Activated naive CD8-positive, alpha-beta T cell (primary cell): ENCODE results near the gene LARGE1.
"Not testable (repeated sequence)": the region's sequence is repeated elsewhere in the genome, so short reads cannot be mapped to it uniquely, and the experiment has no call there.

Experiments
- H3K27ac Mint-ChIP-seq: one replicate; pipeline ENCODE4 v1.8.0; 2021; ENCODE audit warnings: mixed read lengths
- H3K27me3 Mint-ChIP-seq: one replicate; pipeline ENCODE4 v1.8.0; 2021; ENCODE audit warnings: mixed read lengths
- H3K36me3 Mint-ChIP-seq: one replicate; pipeline ENCODE4 v1.8.0; 2021; ENCODE audit warnings: mixed read lengths
- H3K4me1 Mint-ChIP-seq: one replicate; pipeline ENCODE4 v1.8.0; 2021; ENCODE audit warnings: low read depth, mixed read lengths
- H3K4me3 Mint-ChIP-seq: one replicate; pipeline ENCODE4 v1.8.0; 2021; ENCODE audit warnings: mild to moderate bottlenecking, mixed read lengths
- H3K9me3 Mint-ChIP-seq: one replicate; pipeline ENCODE4 v1.8.0; 2021; ENCODE audit warnings: low read depth, mixed read lengths

LARGE1 gene

DNA sequence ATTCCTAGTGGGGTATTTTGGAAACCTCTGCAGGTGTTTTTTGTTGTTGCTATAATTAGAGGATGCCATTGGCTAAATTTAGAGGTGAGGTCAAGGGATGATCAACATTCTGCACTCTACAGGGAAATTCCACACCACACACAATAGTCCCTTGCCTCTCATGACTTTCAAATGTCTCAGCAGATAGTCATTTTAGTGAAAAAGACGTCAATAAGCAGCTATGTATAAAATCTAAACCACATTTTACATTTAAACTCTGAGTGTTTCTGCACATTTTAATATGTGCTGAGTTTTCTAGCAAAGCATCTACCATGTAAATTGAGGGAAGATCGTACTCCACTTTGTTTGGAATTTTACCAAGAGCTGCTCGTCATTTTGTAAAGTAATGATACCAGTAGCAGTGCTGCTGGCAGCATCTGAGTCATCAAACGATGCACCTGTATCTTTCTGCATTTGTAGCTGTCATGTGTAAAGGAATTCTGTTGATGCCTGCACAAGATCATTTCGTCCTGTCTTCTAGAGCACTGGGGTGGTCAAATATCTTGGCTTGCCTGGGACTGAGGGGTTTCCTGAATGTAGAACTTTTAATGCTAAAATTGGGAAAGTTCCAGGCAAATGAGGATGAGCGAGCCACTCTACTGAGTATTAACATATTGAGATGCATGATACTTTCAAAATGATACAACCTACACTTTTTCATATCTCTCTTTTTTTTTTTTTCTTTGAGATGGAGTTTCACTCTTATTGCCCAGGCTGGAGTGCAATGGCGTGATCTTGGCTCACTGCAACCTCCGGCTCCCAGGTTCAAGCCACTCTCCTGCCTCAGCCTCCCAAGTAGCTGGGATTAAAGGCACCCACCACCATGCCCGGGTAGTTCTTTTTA lies 447.6 kb downstream of the LARGE1 start:
- Mint-ChIP-seq H3K4me1 (no peaks in the 10 kb centered on the region), H3K27ac (no peak overlapping the region), H3K36me3 (no peaks in the 10 kb centered on the region), H3K4me3 (no peak overlapping the region), H3K9me3 (peaks cover 6% of the 10 kb centered on the region), H3K27me3 (no peaks in the 10 kb centered on the region)

DNA sequence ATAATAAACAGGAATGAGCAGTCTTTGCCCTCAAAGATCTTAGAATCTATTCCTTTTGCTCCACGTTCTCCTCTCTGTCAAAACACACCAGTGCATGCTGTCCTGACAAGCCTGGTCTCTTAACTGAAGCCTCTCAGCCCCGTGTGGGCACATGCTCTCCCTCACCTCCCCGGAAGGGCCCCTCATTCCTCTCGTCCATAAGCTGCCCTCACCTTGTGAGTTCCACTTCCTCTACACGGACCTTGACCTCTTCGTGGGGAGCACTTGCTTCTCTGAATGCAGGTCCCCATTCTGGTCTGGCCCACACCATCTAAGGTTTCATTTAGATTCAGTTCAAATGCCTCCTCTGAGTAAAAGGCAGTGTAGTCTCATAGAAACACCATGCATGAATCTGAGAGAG lies 449.8 kb downstream of the LARGE1 start:
- Mint-ChIP-seq H3K4me3 (no peak overlapping the region), H3K36me3 (no peaks in the 10 kb centered on the region), H3K9me3 (peaks cover 6% of the 10 kb centered on the region), H3K27me3 (no peaks in the 10 kb centered on the region), H3K4me1 (no peaks in the 10 kb centered on the region), H3K27ac (no peak overlapping the region)

DNA sequence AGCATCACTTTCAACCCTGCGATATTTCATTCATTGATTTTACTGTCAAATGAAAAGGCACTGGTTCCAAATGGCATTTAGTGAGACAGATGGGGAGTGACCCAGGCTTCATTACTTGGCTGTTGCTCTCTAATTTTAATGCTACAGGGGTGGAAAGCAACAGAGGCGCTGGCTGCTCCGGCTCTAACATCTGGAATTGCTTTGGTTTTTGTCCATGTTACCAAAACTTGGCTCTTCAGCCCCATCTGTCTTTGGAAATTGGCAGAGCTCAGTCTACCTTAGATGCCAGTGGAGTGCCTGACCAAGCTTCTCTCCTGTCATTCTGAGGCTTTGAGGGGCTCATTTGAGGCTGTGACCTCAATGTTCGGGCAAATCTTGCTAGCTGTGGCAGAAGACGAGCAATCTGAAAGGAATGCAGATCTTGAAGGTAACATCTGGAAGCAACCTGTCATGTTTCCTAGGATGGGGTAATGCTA lies 452.6 kb downstream of the LARGE1 start:
- Mint-ChIP-seq H3K27ac (no peak overlapping the region), H3K4me1 (no peaks in the 10 kb centered on the region), H3K27me3 (no peaks in the 10 kb centered on the region), H3K36me3 (no peaks in the 10 kb centered on the region), H3K4me3 (no peak overlapping the region), H3K9me3 (peaks cover 6% of the 10 kb centered on the region)

GRCh38 chr22:33467080-33467479 lies 453.2 kb downstream of the LARGE1 start:
- Mint-ChIP-seq H3K27ac (no peak overlapping the region), H3K9me3 (peaks cover 8% of the 10 kb centered on the region), H3K36me3 (no peaks in the 10 kb centered on the region), H3K4me3 (no peak overlapping the region), H3K27me3 (no peaks in the 10 kb centered on the region), H3K4me1 (no peaks in the 10 kb centered on the region)

DNA sequence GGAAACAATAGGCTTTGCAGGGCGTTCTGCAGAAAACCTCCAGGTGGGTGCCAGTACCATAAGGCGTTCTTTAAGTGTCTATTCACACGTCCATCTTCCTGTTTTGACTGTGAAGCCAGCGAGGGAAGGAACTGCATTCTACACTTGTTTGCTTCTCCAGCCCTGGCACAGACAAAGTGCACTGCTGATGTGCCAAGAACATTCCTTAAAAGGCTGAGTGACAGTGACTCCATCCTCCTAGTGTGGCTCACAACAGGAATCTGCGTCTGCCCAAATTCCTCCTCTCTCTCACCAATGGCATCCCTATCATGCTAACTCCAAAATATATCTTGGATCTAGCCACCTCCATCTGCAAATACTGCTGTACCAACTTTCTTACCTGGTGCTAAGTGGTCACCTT lies 454.7 kb downstream of the LARGE1 start:
- Mint-ChIP-seq H3K27me3 (no peaks in the 10 kb centered on the region), H3K4me1 (no peaks in the 10 kb centered on the region), H3K36me3 (peaks cover 2% of the 10 kb centered on the region), H3K4me3 (no peak overlapping the region), H3K9me3 (peaks cover 9% of the 10 kb centered on the region), H3K27ac (no peak overlapping the region)

DNA sequence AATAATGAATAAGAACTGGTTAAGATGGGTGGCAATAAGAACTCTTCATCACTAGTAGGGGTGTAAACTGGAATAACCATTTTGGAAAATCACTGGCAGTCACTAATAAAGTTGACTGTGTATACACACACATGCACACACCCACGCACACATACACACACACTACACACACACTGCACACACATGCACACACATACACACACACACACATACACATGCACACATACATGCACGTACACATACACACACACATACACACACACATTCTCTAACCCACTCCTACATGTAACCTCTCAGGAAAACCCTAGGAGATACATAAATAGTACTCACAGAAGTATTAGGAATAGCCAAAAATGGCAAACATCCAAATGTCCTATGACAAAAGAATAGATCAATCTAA lies 455.6 kb downstream of the LARGE1 start:
- Mint-ChIP-seq H3K4me3 (no peak overlapping the region), H3K36me3 (peaks cover 2% of the 10 kb centered on the region), H3K27ac (no peak overlapping the region), H3K27me3 (no peaks in the 10 kb centered on the region), H3K9me3 (peaks cover 6% of the 10 kb centered on the region), H3K4me1 (no peaks in the 10 kb centered on the region)

DNA sequence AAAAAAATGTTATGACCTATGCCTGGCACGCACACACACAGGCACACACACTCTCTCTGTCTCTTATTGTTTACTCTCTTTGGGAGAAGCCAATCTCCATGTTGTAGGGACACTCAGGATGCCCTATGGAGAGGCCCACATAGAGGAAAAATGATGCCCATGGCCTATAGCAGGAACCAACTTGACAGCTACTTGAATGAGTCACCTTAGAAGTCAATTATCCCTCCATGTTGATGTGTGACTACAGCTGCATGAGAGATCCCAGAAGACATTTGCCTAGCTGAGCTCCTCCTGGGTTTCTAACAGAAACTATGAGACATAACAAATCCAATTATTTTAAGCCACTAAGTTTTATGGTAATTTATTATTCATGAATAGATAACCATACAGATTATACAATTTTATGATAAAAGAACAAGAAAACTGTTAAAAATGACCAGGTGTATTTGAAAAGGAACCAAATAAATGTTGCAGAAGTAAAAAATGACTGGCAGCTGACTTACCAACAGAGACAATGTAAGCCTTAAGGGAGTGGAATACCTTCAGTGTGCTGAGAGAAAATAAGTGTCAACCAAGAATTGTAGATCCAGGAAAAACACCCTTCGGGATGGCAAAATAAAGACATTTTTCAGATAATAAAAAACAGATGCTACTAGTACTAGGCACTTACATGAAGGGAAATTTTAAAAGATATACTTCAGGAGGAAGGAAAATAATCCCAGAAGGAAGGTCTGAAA lies 458.4 kb downstream of the LARGE1 start:
- H3K27me3 Mint-ChIP-seq = no peaks in the 10 kb centered on the region
- no peaks in the 10 kb centered on the region for H3K4me1 Mint-ChIP-seq
- peaks cover 3% of the 10 kb centered on the region for H3K9me3 Mint-ChIP-seq
- H3K36me3 Mint-ChIP-seq = peaks cover 2% of the 10 kb centered on the region
- no peak overlapping the region for H3K27ac Mint-ChIP-seq
- H3K4me3 Mint-ChIP-seq = no peak overlapping the region

DNA sequence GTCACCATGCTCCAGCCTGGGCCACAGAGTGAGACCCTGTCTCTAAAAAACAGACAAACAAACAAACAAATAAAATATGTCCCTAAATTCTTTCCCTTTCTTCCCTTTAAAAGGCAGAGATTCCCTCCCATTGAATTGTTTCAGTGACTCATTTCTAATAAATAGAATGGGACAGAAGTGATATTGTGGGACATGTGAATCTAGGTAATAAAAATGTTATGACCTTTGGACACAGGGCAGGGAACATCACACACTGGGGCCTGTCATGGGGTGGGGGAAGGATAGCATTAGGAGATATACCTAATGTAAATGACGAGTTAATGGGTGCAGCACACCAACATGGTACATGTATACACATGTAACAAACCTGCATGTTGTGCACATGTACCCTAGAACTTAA lies 459.0 kb downstream of the LARGE1 start:
- H3K27ac Mint-ChIP-seq, H3K36me3 Mint-ChIP-seq, H3K27me3 Mint-ChIP-seq, H3K9me3 Mint-ChIP-seq, H3K4me1 Mint-ChIP-seq, H3K4me3 Mint-ChIP-seq: not testable (repeated sequence)

DNA sequence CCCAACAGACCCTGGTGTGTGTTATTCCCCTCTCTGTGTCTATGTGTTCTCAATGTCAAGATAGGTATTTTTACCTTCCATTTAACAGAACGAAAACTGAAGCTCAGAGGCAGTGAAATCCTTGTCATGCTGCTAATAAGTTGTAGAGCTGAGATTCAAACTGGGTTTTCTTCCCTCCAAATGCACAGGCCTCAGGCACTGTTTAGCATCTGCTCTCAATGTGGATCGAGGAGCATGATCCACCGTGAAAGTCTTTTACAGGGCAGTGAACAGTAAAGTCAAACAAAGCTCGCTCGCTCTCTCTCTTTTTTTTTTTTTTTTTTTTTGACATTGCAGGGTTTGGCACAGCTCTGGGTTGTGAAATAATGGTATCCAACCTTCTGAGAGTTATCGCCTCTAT lies 461.1 kb downstream of the LARGE1 start:
- H3K27me3 Mint-ChIP-seq = no peaks in the 10 kb centered on the region
- H3K9me3 Mint-ChIP-seq = peaks cover 3% of the 10 kb centered on the region
- no peak overlapping the region for H3K27ac Mint-ChIP-seq
- H3K4me3 Mint-ChIP-seq = no peak overlapping the region
- H3K36me3 Mint-ChIP-seq = peaks cover 2% of the 10 kb centered on the region
- no peaks in the 10 kb centered on the region for H3K4me1 Mint-ChIP-seq

DNA sequence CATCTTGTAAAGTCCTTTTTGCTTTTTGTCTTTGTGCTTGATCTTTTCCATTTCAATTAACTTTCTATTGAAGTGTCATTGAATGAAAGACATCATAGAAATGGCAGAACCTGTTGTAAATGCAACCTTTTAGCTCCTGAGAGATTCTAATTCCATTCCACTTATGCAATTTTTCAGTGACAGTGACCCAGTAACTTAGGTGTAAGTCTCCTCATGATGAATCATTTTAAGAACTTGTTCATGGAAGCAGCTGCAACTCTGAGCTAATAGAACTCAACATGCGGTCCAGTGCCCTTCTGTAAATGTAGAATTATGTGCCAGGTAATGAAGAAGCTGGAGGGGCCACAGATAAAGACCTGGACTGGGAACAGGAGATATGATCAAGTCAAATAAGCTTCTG lies 463.8 kb downstream of the LARGE1 start:
- H3K4me3 Mint-ChIP-seq = no peak overlapping the region
- H3K36me3 Mint-ChIP-seq = no peaks in the 10 kb centered on the region
- H3K4me1 Mint-ChIP-seq = no peaks in the 10 kb centered on the region
- no peak overlapping the region for H3K27ac Mint-ChIP-seq
- H3K27me3 Mint-ChIP-seq = no peaks in the 10 kb centered on the region
- no peaks in the 10 kb centered on the region for H3K9me3 Mint-ChIP-seq

DNA sequence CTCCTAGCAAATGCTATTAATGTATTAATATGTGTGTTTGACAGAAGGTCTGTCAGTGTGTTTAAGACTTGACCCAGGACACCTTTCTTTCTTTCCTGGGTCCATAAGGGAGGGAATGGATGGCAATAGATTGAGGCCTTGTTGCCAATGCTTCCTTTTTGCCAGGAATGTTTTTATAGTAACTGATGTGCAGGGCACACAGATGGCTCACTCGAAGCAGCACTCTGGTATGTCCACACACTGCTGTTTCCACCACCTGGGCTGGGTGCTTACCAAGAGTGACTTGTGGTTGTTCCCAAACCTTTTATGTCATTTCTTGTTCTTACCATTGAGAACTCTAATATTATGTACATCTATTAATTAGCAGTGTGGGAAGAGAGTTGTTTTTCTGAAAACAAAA lies 465.2 kb downstream of the LARGE1 start:
- H3K4me1 Mint-ChIP-seq = no peaks in the 10 kb centered on the region
- H3K27me3 Mint-ChIP-seq = no peaks in the 10 kb centered on the region
- no peak overlapping the region for H3K4me3 Mint-ChIP-seq
- no peaks in the 10 kb centered on the region for H3K9me3 Mint-ChIP-seq
- no peak overlapping the region for H3K27ac Mint-ChIP-seq
- H3K36me3 Mint-ChIP-seq = no peaks in the 10 kb centered on the region

GRCh38 chr22:33451866-33452469 lies 468.3 kb downstream of the LARGE1 start:
- no peaks in the 10 kb centered on the region for H3K4me1 Mint-ChIP-seq
- H3K27ac Mint-ChIP-seq = no peak overlapping the region

DNA sequence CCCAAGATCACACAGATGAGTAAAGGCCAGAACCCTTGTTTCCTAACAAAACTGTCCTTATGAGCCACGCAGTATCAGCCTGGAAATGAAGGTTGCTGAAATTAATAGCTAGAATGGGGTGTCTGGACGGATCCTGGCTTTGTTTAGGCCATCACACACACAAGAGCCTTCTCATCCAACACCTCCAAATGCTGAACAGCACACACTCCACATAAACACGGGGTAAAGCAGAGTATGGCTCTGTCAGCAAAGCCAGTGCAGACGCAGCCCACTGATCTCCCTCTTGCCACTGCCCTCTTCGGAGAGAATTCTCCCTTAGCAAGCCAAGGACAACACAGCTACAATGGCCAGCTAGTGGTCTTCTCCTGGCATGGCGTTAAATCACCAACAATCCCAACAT lies 469.5 kb downstream of the LARGE1 start:
- Mint-ChIP-seq H3K4me1 (no peaks in the 10 kb centered on the region), H3K36me3 (no peaks in the 10 kb centered on the region), H3K27ac (no peak overlapping the region), H3K4me3 (no peak overlapping the region), H3K27me3 (no peaks in the 10 kb centered on the region), H3K9me3 (no peaks in the 10 kb centered on the region)

More at GRCh38 chr22:33451866-33452469, 468.3 kb downstream of the LARGE1 start:
- Mint-ChIP-seq H3K9me3 (no peaks in the 10 kb centered on the region), H3K27me3 (no peaks in the 10 kb centered on the region), H3K4me3 (no peak overlapping the region), H3K36me3 (no peaks in the 10 kb centered on the region)

- no peaks in the 10 kb centered on the region for H3K27me3 Mint-ChIP-seq
- no peak overlapping the region for H3K4me3 Mint-ChIP-seq
- no peaks in the 10 kb centered on the region for H3K4me1 Mint-ChIP-seq
- H3K9me3 Mint-ChIP-seq = no peaks in the 10 kb centered on the region
- H3K36me3 Mint-ChIP-seq = no peaks in the 10 kb centered on the region
- no peak overlapping the region for H3K27ac Mint-ChIP-seq
Measured at GRCh38 chr22:33447733-33448132, 472.5 kb downstream of the LARGE1 start.

- H3K9me3 Mint-ChIP-seq = no peaks in the 10 kb centered on the region
- H3K4me3 Mint-ChIP-seq = no peak overlapping the region
- no peaks in the 10 kb centered on the region for H3K4me1 Mint-ChIP-seq
- H3K36me3 Mint-ChIP-seq = no peaks in the 10 kb centered on the region
- H3K27me3 Mint-ChIP-seq = no peaks in the 10 kb centered on the region
- H3K27ac Mint-ChIP-seq = no peak overlapping the region
Measured at GRCh38 chr22:33443683-33444082, 476.6 kb downstream of the LARGE1 start.
